DOHH2 (cell line): Measurements from ENCODE around the gene YIF1A.

Experiments
- CTCF ChIP-seq: fragments of 200-600 bp; sonication (generic); IDR thresholded peaks from one replicate; pipeline ENCODE4 v1.5.1; 2014; ENCODE audit warnings: antibody characterized with exemption, mild to moderate bottlenecking, low read depth, low read length; ENCODE audit not compliant: poor library complexity, severe bottlenecking
- EZH2phosphoT487 ChIP-seq: fragments of 200-600 bp; sonication (generic); IDR thresholded peaks from 2 replicates; pipeline ENCODE4 v1.6.1; 2017; ENCODE audit warnings: borderline replicate concordance, mild to moderate bottlenecking, antibody characterized with exemption, low read length, moderate library complexity, mixed read lengths

GRCh38 chr11:66317723-66318599 is 29.0 kb upstream of the YIF1A start:
- TF ChIP-seq CTCF (no peak), EZH2phosphoT487 (no peak)
